HG03565 (cell line): ENCODE measurements around the gene TMEM209.
"Not testable (repeated sequence)": the region's sequence is repeated elsewhere in the genome, so short reads cannot be mapped to it uniquely, and the experiment has no call there.

Experiments used
- ATAC-seq: cut with Tn5 transposase; IDR thresholded peaks from one replicate; pipeline ENCODE4 v1.9.1; 2021; ENCODE audit warnings: mild to moderate bottlenecking, moderate library complexity; ENCODE audit not compliant: unreplicated experiment

Gene TMEM209

DNA sequence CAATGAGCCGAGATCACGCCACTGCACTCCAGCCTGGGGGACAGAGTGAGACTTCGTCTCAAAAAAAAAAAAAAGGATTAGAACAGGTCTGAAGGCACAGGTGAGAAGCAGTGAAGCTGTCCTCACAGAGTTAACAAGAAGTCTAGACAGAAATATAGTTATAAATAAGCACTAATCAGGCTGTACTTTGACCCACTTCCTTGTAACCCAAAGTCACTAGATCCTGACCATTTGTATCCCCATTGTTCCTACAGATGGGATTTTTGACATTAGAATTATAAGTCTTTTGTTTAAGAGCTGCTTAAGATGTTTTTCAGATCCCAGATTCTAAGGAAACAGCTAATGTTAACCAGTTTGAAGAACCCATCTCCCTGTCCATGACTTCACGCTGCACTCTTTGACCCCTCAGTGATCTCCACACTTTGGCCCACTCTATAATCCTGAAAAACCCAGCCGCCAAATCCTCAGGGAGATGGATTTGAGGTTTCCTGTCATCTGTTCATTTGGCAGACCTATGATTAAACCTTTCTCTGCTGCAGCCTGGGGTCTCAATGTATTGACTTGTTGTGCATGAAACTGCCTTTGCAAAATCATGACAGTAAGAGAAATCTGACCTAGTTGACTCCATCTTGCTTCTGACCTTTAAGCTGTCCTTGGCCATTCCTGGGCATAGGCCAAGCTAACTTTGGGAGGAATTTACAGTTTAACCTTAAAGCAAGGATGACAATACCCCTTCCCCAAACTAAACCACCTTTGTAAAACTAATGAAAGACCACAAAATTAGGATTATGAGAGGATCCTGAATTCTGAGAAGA lies 13.8 kb upstream of the TMEM209 start:
- no peak for ATAC-seq

DNA sequence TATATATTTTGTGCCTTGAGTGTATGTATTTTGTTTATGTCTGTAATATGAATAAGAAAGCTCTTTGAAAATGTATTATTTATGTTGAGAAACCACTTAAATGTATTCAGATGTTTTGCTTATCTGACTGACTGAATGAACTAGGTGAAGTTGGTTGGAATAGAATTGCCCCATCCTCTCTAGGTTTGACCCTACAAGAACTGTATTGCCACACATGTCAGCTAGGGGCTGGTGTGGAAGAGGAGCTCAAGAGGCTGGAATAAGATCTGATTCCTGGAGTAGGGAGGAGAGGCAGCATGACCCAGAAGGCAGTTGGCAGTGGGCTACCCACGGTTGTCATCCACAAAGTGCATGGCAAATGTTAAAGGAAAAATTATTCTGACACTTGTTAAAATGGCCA lies 11.5 kb upstream of the TMEM209 start:
- ATAC-seq, result no peak

DNA sequence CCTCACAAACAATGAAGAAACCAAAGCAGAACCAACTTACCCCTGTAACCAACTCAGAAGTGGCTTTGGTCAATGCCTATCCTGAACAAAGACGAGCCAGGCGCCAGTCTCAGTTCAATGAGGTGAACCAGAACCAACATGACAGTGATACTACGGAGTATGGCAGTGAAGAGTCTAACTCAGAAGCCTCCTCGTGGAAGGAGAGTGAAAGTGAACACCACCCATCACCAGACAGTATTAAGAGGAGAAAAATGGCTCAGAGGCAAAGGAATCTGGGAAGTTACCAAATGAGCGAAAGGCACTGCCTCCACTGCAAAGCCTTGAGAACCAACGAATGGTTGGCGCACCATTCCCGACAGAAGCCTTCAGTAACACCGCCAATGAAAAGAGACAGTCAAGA lies 10.8 kb upstream of the TMEM209 start:
- no peak for ATAC-seq

DNA sequence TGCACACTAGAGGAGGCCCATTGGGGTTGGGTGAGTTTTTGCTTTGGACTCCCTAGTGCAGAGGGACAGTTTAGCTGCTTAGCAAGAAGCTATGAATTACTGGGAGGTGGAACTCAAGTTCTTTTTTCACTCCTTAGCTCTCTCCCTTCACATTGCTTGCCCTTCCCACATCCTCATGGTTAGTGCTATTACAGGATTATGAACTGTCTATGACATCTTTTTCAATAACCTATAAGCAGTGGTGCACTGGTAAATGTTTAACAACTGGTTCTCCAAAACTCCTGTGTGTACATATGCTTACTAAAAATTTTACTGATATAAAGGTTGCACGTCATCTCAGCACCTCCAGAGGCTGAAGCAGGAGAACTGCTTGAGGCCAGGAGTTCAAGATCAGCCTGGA lies 8.6 kb upstream of the TMEM209 start:
- ATAC-seq, result no peak

DNA sequence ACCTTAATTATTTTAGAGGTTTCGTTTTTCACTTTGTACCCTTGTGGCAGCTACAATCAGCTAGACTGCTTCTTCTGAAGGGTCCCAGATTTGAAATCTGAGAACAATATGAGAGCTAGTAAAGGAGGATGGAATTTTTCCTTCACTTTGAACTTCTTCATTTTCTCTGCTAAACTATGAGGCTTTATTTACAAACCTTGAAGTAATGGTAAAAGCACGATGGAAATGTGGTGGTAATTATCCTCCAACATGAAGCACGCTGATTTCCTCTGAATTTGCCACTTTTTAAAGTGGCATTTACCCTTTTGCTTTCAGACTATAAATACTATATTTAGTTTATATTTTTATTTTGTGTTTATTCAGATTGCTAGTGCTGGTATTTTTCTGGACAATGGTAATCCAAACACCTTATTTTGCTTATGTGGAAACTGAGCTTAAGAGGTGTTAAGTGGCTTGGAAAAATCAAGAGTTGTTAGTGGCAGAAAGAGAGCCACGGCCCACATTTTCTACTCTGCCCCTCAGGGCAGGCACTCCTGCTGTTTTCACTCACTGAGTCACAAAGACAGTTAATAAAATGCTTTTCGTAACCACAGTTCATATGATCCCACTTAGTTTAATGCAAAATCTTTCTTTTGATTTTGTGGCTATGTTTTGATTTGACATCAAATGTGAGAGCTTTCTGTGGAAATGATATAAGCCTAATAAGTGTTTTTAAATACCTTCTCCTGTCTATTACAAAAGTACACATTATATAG lies 5.2 kb upstream of the TMEM209 start:
- ATAC-seq, result no peak

DNA sequence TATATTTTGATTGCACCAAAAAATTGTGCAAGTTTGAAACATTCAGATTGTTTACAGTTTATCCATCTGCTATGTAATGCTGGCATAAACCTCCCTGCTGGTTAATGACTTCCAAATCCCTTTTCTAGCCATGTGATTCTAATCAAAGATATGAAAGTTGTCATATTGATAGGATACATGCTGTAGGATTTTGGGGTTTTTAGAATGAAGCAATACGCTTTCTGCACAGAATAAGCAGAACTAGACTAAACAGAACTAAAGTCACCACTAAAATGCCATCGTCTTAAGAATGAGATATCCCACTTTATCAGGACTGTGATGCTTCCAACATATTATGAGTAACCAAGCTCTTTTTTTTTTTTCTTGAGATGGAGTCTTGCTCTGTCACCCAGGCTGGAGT lies 3.3 kb upstream of the TMEM209 start:
- no peak for ATAC-seq

DNA sequence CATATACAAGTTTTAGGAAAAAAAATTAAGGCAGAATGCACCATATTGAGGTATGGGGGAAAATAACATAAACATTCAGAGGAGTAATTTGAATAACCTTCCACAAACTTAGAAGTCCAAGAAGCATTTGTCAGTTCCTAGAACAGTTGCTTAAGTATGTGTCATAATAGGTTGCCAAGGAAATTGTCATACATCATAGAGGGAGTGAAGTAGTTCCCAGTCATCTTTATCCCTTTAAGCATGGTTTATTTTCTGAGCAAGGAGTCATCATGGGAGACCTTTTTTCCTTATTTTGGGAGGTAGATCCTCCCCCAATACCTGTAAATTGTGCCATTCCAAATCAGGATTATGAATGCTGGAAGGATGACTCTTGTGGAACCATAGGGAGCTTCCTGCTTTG lies 2.4 kb upstream of the TMEM209 start, which contains the start of gene SSMEM1:
TSS of gene SSMEM1 (plus strand) at position 219 of the 400 bp plus-strand sequence. CDS start at position 270, 51 bp downstream.
- no peak for ATAC-seq

DNA sequence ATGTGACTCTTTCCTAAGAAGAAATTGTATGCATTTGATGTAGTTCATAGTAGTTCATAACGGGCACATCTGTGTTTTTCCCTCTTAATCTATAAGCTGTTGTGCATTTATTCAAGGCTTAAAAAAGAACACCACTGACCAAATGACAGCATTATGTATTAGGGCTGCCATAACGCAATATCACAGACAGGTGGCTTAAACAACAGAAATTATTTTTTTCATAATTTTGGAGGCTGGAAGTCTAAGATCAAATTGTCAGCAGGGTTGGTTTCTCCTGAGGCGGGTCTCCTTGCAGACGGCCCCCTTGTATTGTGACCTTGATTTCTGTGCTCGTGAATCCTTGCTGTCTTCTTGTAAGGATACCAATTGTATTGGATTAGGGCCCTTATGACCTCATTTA lies 1.8 kb upstream of the TMEM209 start:
- ATAC-seq, result no peak

DNA sequence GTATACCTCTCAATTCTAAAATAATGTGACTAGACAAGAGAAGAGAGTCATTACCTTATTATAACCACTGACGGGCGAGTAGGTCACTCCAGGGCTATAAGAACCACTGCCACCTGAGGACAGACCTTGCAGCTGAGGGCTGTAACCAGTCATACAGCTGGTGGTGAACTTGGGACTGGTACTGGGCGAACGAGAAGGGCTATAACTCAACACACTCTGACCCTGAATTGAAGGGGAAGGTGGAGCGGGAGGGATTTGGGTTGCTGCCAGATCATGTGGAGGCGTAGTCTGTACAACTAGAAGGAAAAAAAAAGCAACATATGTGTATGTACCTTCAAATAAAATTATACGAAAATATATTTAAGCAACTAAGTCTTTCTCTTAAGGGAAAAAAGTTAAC lies 3.4 kb downstream of the TMEM209 start:
- no peak for ATAC-seq

DNA sequence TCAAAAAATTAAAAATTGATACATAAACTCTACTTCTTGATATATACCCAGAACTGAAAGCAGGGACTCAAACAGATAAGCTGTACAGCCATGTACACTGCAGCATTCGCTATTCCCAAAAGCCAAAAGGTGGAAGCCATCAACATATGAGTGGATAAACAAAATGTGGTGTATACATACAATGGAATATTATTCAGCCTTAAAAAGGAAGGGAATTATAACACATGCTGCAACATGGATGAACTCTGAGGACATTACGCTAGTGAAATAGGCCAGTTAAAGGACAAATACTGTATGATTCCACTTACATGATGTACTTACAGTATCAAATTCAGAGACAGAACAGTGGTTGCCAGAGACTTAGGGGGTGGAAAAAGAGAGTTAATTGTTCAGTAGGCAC lies 8.1 kb downstream of the TMEM209 start:
- no peak for ATAC-seq

DNA sequence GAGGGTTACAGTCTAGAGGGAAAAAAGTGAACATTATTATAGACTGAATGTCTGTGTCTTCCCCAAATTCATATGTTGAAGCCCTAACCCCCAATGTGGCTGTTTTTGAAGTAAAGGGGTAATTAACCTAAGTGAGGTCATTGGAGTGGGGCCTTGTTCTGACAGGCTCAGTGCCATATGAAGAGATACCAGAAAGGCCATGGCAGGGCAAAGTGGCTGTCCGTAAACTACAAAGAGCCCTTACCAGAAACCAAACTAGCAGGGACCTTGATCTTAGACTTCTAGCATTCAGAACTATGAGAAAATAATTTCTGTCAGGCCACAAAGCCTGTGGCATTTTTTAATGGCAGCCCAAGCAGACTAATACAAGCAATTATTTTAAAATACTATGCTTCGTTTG lies 8.7 kb downstream of the TMEM209 start:
- no peak for ATAC-seq

DNA sequence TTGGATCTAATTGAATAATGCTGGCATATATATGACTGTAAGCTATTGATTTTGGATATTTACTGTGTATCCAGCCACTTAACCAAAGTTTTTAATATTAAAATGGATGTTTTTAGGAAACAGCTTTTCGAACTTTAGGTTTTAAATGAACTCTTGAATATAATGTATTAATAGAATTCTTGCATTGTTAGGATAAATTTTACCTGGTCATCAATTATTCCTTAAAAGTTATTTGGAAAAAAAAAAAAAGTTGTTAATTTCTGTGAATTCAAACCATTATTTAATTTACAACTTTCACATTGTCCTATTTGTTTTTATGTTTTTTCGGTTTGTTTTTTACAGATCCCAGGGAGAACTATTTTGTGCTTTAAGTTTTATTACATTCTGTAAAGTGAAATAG lies 9.8 kb downstream of the TMEM209 start:
- no peak for ATAC-seq

DNA sequence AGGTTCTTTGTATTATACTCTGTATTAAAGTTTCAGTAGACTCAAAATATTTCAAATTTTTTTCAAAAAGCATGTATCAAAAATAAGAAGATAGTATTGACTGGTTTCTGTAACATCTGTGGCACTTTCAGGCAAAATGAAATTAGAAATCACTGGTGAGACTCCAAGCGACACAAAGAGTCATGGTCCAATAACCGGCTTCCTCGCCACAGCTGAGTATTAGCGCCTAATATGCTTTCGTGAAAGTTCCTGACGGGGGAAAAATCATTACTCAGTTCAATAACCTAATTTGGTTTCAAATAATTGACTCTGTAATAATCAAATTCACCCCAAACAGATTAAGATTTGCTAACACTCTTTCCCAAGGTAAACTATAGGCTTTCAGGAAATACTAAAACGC lies 13.4 kb downstream of the TMEM209 start:
- no peak for ATAC-seq

DNA sequence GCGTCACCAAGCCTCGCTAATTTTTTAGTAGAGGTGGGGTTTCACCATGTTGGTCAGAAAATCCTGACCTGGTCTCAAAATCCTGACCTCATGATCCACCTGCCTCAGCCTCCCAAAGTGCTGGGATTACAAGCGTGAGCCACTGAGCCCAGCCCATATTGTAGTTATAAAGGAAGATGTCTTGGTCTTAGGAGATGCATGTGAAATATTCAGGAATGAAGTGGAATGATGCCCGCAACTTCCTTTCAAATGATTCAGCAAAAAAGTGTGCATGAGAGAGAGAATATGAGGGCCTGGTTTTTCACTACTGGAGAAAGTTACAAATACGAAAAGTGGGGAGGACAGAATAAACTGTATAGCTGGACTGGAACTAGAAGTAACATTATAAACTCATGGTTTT lies 15.9 kb downstream of the TMEM209 start:
- no peak for ATAC-seq

DNA sequence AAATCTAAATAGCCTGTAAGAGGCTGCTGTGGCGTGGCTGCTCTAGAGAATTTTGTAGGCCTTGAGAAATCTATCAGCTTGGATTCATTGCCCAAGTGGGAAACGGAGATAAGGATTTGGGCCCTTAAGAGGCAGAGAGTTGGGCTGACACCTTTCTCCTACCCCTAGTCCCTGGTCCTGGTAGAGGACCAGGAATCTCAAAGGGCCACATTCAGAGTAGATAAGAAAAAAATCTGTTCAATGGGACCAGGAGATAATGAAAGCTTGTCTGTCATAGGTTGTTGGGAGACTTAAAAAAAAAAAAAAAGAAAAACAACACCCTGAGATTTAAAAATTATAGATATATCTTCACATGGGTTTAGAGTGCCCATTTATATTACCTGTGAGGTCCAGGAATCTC lies 17.8 kb downstream of the TMEM209 start:
- ATAC-seq, result no peak

DNA sequence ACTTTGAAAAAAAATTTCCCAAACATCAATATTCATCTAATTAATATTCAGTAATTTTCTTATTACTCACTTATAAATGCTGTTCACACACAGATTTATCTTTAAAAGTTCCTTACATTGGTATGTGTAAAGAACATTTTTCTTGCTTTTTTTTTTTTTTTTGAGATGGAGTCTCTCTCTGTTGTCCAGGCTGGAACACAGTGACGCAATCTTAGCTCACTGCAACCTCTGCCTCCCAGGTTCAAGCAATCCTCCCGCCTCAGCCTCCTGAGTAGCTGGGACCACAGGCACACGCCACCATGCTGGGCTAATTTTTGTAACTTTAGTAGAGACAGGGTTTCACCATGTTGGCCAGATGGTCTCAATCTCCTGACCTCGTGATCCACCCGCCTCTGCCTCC lies 20.9 kb downstream of the TMEM209 start:
- ATAC-seq, result not testable (repeated sequence)

DNA sequence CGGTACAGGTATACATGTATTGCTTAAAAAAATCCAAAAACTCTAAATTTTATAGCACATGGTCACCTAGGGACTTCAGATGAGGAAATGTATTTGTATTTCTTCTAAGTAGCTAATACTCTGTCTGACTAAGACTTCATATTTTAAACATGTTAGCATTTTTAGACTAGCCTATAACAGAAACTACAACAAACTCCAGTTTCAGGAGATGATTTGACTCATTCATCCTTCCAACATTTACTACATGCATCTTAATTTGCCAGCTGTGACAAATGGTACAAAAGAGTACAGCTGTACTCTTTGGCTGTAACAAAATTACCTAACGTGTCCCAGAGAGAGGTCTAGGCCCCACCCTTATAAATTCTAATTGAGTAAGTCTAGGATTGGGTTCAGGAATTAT lies 22.2 kb downstream of the TMEM209 start:
- peak; percentile 88 for ATAC-seq

DNA sequence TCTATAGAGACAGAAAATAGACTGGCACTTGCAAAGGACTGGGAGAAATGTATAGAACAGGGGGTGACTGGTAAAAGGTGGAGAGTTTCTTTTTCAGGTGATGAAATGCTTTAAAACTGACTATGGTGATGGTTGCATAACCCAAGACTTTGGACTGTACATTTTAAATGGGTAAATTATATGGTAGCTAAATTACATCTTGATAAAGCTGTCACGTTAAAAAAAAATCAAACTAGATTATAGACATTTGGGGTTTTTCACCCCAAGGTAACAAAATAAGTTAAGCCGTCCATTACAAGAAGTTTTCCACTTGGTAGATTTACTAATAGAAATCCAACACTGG lies 24.0 kb downstream of the TMEM209 start:
- ATAC-seq, result no peak

DNA sequence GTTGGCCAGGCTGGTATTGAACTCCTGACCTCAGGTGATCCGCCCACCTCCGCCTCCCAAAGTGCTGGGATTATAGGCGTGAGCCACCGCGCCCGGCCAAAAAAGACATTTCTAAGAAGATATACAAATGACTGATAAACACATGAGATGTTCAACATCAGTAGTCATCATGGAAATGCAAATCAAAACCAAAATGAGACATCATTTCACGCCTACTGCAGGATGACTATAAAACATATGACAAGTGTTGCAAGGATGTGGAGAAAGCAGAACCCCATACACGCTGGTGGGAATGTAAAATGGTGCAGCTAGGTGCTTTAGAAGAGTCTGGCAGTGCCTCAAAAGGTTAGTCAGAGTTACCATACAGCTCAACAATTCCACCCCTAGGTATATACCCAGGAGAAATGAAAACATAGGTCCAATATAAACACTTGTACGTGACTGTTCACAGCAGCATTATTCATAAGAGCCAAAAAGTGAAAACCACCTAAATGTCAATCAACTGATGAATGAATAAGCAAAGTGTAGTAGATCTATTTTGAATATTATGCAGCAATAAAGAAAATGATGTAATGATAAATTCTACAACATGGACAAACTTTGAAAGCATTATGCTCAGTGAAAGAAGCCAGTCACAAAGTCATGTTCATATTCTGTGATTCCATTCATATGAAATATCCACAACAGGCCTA lies 24.5 kb downstream of the TMEM209 start:
- no peak for ATAC-seq

DNA sequence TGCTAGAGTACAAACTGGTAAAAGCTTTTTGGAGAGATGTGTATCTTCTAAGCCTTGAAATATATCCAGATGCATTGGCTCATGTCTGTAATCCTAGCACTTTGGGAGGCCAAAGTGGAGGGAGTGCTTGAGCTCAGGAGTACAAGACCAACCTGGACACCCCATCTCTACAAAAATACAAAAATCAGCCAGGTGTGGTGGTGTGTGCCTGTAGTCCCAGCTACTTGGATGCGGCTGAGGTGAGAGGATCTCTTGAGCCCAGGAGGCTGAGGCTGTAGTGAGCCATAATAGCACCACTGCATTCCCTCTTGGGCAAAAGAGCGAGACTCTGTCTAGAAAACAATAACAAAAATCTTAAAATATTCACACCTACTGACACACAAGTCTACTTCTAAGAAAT lies 25.6 kb downstream of the TMEM209 start:
- ATAC-seq, result no peak

DNA sequence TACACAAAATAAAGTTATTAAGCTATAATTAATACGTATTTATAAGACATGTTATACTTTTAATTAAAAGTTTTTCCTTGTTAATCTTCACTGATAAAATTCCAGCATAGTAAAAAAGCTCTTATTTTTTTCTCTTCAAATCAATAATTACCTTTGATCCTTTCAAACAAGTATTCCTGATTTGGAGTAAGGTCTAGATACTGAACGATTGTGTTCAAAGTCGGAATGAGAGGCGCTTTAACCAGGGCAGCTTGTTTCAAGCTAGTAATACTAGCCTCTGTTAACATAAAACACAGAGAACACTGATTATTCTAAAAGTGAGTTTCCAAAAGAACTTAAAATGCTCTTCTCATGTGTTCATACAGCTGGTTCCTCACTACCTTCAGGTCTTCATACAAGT lies 27.0 kb downstream of the TMEM209 start:
- ATAC-seq, result no peak
